HG02852 (cell line): Measurements from ENCODE around the gene RGMA.

ENCODE experiments used
- ATAC-seq: cut with Tn5 transposase; IDR thresholded peaks from one replicate; pipeline ENCODE4 v1.9.1; 2021; ENCODE audit warnings: mild to moderate bottlenecking, moderate library complexity; ENCODE audit not compliant: unreplicated experiment

Gene RGMA

GRCh38 chr15:93093765-93094164 lies 4.8 kb upstream of the RGMA start:
- no peak for ATAC-seq

DNA sequence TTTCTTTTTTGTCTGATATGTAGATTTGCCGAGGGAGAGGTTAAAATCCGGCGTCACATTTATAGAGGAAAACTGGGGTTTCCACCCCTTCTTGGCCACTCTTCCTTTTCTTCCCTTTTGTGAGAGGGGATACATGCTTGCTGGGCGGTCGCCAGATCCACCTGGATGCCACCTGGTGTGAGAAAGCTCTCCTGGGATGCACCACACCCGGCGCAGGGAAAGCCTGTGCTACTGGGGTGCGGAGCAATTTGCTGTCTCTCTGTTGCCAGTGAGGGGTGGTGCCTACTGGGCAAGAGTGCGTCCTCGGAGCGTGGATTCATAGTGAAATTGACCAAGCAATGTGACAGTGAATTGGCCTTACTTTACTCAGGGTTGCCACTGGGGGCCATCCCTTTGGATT lies 2.5 kb upstream of the RGMA start:
- ATAC-seq, result no peak

GRCh38 chr15:93089727-93090305 lies 805 bp upstream of the RGMA start:
- ATAC-seq, result no peak

DNA sequence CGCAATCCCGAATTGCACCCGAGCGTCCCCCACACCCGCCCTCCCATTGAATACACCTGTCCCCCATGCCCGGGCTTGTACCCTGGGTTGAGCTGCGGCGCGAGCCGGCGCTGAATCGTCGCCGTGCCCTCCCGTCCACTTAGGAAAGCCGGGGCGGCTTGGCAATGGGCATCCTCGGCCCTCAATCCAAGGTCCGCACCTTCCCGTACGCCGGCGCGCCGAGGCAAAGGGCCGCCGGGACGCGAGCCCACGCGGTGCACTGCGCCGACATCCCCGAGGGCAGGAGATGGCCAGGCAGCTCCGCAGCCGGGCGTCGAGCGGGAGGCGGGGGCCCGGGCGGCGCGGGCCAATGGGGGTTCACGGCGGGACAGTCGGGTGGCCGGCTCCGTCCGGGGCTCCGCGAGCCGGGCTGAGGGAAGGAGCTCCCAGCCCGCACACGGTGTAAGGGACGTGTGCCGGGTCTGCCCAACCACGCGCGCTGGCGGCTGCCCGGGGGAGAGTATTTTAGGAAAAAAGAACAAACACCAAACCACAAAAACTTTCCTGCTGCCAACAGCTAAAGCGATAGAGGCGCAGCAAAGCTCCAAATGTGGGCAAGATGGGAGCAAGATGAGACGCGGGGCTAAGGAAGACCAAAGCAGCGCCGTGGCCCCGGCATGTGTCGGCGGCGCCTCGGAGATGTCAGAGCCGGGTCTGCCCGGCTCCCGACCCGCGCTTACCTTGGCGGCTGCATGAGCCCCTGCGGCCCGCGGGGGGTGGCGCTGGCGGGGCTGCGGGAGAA lies 621 bp downstream of the RGMA start:
- peak; percentile 19 for ATAC-seq

GRCh38 chr15:93087825-93088199 lies 1.2 kb downstream of the RGMA start:
- ATAC-seq, result peak; percentile 50

DNA sequence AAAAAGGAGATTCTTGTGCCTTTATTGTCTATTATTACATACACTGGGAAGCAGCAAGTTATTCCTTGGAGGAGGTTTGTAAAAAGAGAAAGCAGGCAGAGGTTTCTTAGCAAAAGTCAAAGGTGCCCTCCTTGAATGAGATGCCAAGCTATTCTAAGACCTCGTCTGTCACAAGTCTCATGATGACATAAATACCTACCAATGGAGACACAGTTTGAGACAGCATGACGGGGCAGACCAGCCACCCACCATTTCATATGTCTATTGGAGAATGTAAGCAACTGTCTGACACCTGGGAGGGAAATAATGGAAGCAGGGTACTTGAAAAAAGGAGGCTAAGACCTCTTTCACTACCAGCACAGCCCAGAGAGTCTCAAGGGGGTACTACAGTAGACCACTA lies 2.2 kb downstream of the RGMA start:
- no peak for ATAC-seq

DNA sequence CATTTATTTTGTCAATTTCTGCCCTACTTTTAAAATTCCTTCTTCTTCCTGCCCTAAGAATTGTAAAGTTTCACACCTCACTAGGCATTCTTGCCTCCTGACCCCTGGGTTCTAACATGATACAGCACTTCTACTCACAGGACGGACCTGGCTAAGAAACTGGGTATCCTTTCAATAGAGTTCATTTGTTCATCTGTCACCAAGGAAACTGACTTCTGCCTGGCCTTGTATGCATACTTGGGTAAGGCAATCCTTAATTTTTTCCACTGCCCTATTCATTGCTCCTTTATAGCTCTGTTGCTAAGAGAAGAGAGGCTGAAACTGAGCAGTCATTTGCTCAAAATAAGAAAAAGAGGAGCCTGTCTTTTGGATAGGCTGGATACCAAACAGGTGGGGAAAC lies 3.3 kb downstream of the RGMA start:
- no peak for ATAC-seq

DNA sequence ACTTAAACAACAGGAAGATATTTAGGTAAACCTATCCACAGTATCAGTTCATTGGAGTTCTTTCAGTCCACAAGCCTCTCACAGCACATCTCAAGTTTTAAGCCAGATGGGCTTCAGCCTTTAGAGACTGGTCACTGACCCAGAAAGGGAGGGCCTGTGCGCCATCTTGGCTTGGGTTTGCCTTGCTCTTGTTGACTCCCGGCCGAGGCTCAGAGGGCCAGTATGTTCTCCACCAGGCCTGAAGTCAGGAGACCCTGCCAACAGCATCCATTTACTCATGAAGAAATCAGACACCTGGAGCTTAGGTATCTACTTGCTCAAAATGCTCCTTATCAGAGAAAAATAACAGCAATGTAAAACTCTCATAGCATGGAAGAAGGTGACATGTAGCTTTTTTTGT lies 6.2 kb downstream of the RGMA start:
- no peak for ATAC-seq

DNA sequence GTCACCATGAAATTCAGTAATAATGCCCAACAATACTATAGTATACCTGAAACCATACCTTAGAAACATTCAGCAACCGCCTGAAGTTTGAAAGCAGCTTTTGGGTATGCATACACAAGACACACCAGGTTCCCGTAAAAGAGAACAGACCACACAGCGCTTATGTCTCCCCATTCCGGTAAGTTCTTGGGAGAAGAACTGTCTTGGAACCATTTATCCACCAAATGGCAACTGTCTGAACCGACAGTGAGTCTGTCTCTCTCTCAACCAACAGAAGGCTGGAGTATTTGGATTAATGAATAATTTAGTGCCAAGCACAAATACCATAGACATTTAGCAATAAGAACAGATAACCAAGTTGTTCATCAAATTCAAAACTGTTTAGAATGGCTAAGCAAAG lies 7.6 kb downstream of the RGMA start:
- ATAC-seq, result no peak

GRCh38 chr15:93080451-93080850 lies 8.6 kb downstream of the RGMA start:
- ATAC-seq, result no peak

DNA sequence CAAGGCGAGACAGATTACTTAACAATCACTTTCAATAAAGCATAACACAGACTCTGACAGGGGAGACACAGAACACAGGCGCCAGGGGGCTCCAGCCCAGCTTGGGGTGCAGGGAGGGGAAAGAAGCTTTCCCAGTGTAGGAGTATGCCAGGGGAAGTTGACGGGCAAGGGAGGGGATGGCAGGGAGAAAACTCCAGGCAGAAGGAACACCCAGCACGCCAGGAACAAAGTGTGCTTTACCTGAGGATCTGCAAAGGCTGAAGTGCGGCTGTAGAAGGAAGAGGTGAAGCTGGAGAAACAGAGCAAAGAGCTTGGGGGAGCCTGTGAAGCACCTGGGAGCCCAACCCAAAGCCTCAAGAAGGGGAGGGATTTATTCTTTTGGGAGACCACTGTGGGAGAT lies 12.1 kb downstream of the RGMA start:
- ATAC-seq, result no peak

DNA sequence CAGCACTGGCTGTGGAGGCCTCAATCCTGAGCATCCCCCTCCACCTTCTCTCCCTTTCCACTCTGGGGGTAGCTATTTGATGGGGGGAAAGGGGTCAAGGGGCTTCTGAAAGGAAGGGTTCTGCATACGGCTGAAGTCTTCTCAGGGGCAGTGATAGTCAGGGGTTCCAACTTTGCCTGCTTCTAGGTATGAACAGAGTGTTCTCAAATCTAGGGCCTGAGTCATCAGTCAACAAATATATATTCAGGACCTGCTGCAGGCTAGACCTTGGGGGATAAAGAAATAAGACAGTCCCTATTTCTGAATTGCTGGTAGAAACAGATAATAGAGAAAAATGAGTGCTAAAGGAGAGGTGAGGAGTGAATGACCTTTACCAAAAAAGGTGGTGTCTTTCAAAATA lies 12.8 kb downstream of the RGMA start:
- ATAC-seq, result no peak

DNA sequence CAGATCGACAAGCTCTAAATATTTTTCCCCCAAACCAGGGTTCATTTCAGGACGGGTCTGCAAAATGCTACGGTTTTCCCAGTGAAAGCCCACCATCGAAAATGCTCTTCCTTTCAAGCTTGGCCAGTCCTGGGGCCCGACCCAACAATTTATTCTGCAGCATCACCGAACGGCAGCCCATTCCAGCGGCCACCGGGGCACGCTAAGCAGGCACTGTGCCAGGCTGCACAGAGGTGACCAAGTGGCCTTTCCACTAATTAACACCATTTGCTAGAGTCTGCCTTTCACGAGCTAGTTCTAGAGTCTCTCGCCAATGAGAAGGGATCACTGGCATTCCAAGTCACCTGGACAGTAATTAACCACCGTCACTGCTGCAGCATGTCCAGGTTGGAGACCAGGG lies 14.4 kb downstream of the RGMA start:
- no peak for ATAC-seq

GRCh38 chr15:93073465-93073952 lies 15.5 kb downstream of the RGMA start:
- no peak for ATAC-seq

DNA sequence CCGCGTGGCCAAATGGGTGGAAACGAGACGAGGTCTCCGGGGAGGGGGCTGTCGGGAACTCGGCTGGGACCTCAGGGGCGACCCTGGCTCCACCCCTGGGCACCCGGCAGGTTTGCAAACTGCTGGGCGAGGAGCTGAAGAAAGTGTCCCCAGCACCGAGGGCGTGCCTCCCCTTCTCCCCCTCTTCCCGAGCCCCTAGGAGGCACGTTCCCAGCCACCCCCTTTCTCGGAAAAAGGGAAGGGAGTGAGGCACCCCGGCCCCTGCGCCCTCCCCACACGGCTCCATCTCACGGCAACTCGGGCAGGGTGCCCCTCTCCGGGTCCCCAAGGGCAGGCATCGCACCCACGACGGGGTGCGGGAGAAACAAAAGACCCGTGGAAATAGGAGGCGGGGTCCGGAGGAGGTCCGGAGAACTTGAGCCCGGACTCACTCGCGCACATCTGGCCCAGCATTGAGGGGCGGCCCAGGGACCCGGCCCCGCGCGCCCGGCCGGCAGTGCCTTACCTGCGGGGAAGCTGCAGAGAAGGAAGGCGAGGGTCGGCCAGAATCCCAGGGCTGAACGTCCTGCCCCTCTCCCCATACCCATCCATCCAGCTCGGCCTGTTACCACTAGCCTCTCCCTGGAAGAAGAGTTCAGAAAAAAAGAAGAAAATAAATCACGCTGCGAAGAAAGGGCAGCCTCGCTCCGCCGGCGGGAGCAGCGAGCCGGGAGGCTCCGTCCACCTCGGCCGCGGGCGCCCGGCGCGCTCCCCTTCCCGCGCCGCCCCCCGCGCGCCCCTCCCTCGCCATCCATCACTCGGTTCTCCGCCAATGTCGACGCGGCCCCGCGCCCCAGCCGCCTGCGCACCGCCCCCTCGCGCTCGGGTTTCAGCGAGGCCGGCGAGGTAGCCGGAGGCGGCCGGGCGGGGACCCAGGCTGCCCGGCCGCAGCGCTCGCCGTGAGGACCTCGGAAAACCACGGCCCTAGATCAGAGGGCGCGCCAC lies 16.3 kb downstream of the RGMA start:
- no peak for ATAC-seq

- no peak for ATAC-seq
Observed at GRCh38 chr15:93072011-93072410, 17.0 kb downstream of the RGMA start.

GRCh38 chr15:93071469-93071936 lies 17.5 kb downstream of the RGMA start:
- ATAC-seq, result no peak

GRCh38 chr15:93070551-93071296 lies 18.3 kb downstream of the RGMA start:
- ATAC-seq, result no peak

DNA sequence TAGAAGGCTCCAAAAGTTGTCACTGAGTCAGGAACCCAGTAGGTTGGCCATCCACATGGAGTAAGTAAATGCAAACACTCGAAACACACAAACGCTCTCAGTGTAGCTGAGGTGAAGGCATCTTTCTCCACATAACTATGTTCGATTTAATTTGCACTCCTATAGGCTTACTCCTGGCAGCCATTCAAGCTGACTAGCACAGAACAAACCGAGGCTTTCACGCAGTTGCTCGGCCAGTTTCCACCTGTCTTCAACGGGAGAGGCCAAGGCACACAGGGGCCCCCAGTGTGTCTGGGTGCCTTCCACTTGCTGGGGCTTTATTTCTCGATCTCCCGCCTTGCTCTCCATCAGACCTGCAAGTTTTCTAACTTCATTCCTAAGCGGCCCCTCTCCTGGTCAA lies 18.9 kb downstream of the RGMA start:
- ATAC-seq, result no peak

- ATAC-seq, result no peak
Observed at GRCh38 chr15:93068581-93069199, 20.3 kb downstream of the RGMA start.
